CD14-positive monocyte (primary cell): ENCODE data around the gene COL4A1. TPM values are rescaled to one million over a fixed set of nuclear protein-coding genes. Genes with fewer than 3 reads are reported as not detected.

ENCODE experiments used
- DNase-seq, 3 donors: peaks; one replicate each; pipeline ENCODE4 v3.0.0-alpha.2; 2011 to 2022
- H2AFZ ChIP-seq: 2 replicates; pipeline ENCODE4 v1.6.0; 2012; ENCODE audit warnings: mild to moderate bottlenecking, low read depth, low read length, inconsistent platforms; ENCODE audit not compliant: insufficient read depth, poor library complexity, severe bottlenecking
- H3K27ac ChIP-seq, 2 donors: 1 replicate in 1 of 2; 2 replicates in 1 of 2; pipeline ENCODE4 v1.5.1; 2012 to 2013; ENCODE audit warnings: low read length in 2 of 2, control low read depth in 1 of 2, inconsistent platforms in 1 of 2, low read depth in 1 of 2, mild to moderate bottlenecking in 1 of 2
- H3K27me3 ChIP-seq, 2 donors: one replicate each; pipeline versions ENCODE4 v1.6.0 to v1.6.1; 2011 to 2013; ENCODE audit warnings: low read length in 2 of 2; ENCODE audit not compliant: control insufficient read depth in 2 of 2, insufficient read depth in 2 of 2
- H3K36me3 ChIP-seq, 2 donors: replicated peaks in 1 of 2; 1 replicate in 1 of 2; 2 replicates in 1 of 2; pipeline versions ENCODE4 v1.5.1 to v1.6.1; 2012 to 2013; ENCODE audit warnings: low read length in 2 of 2, control low read depth in 1 of 2, inconsistent platforms in 1 of 2, mild to moderate bottlenecking in 1 of 2; ENCODE audit not compliant: insufficient read depth in 2 of 2, control insufficient read depth in 1 of 2
- H3K4me1 ChIP-seq, 2 donors: 1 replicate in 1 of 2; 2 replicates in 1 of 2; pipeline versions ENCODE4 v1.5.1 to v1.6.1; 2012 to 2013; ENCODE audit warnings: low read length in 2 of 2, control low read depth in 1 of 2, inconsistent platforms in 1 of 2, mild to moderate bottlenecking in 1 of 2, moderate library complexity in 1 of 2; ENCODE audit not compliant: insufficient read depth in 2 of 2, control insufficient read depth in 1 of 2
- H3K4me2 ChIP-seq: replicated peaks from 2 replicates; pipeline ENCODE3; 2012; ENCODE audit warnings: low read length, moderate library complexity, mild to moderate bottlenecking; ENCODE audit not compliant: poor library complexity, severe bottlenecking; ENCODE audit errors: extremely low read depth
- H3K4me3 ChIP-seq, 3 experiments: fragments of 200-600 bp in 1 of 3; sonication (generic) in 1 of 3; replicated peaks in 1 of 3; 1 replicate in 2 of 3; 2 replicates in 1 of 3; pipeline ENCODE4 v1.5.1; 2011 to 2013; ENCODE audit warnings: low read length in 3 of 3, mild to moderate bottlenecking in 3 of 3, control low read depth in 2 of 3, low read depth in 2 of 3, inconsistent platforms in 1 of 3, moderate library complexity in 1 of 3
- H3K79me2 ChIP-seq: 2 replicates; pipeline ENCODE4 v1.6.0; 2012; ENCODE audit warnings: mild to moderate bottlenecking, control low read depth, inconsistent platforms, low read length, moderate library complexity; ENCODE audit not compliant: insufficient read depth
- H3K9ac ChIP-seq: 2 replicates; pipeline ENCODE4 v1.6.0; 2017; ENCODE audit warnings: low read length, mild to moderate bottlenecking; ENCODE audit not compliant: insufficient read depth, poor library complexity, severe bottlenecking
- H3K9me3 ChIP-seq, 2 donors: replicated peaks in 1 of 2; 1 replicate in 1 of 2; 2 replicates in 1 of 2; pipeline versions ENCODE4 v1.5.1 to v1.6.1; 2012 to 2013; ENCODE audit warnings: low read length in 2 of 2, control low read depth in 1 of 2; ENCODE audit not compliant: control insufficient read depth in 1 of 2, insufficient read depth in 1 of 2
- H4K20me1 ChIP-seq: 2 replicates; pipeline ENCODE4 v1.6.0; 2012; ENCODE audit warnings: mild to moderate bottlenecking, low read length, control low read depth, moderate library complexity; ENCODE audit not compliant: insufficient read depth
- H3K27ac Mint-ChIP-seq, 7 donors: one replicate each; pipeline ENCODE4 v1.8.0; 2020; ENCODE audit warnings: mild to moderate bottlenecking in 7 of 7, mixed read lengths in 7 of 7, moderate library complexity in 6 of 7, inconsistent platforms in 2 of 7
- H3K27me3 Mint-ChIP-seq, 3 donors: one replicate each; pipeline ENCODE4 v1.8.0; 2021 to 2022; ENCODE audit warnings: low read depth in 3 of 3, mild to moderate bottlenecking in 3 of 3, mixed read lengths in 3 of 3, moderate library complexity in 3 of 3, inconsistent platforms in 1 of 3
- H3K36me3 Mint-ChIP-seq, 2 donors: one replicate each; pipeline ENCODE4 v1.8.0; 2020; ENCODE audit warnings: mixed read lengths in 2 of 2, inconsistent platforms in 1 of 2, mild to moderate bottlenecking in 1 of 2
- H3K4me1 Mint-ChIP-seq: one replicate; pipeline ENCODE4 v1.8.0; 2020; ENCODE audit warnings: mild to moderate bottlenecking, mixed read lengths
- H3K4me3 Mint-ChIP-seq, 2 donors: one replicate each; pipeline ENCODE4 v1.8.0; 2020; ENCODE audit warnings: mild to moderate bottlenecking in 2 of 2, mixed read lengths in 2 of 2, moderate library complexity in 1 of 2
- H3K9me3 Mint-ChIP-seq, 7 donors: one replicate each; pipeline ENCODE4 v1.8.0; 2020 to 2022; ENCODE audit warnings: mixed read lengths in 7 of 7, mild to moderate bottlenecking in 6 of 7, moderate library complexity in 6 of 7, inconsistent platforms in 2 of 7
- CTCF ChIP-seq: fragments of 200-600 bp; IDR thresholded peaks from one replicate; pipeline ENCODE4 v1.8.0; 2022; ENCODE audit warnings: antibody characterized with exemption, mild to moderate bottlenecking
- WGBS: methylation state at CpG from one replicate; pipeline ENCODE4 v1.1.5; 2013; ENCODE audit warnings: missing lambda C conversion rate; ENCODE audit not compliant: insufficient coverage; 5-methylcytosine and 5-hydroxymethylcytosine counted together
- intact Hi-C, 2 donors: fragments of 100-400 bp; cut with micrococcal nuclease; formaldehyde crosslinking; loops; one replicate each; pipeline versions ENCODE4 v1.15.0 to v1.15.1; 2023
- polyA plus RNA-seq, 3 donors: library from polyadenylated mRNA; depleted of rRNA in 1 of 3; unstranded in 2 of 3; stranded (reverse) in 1 of 3; fragments of 300-500 nt in 2 of 3; fragments of >200 nt in 1 of 3; fragmentation: Illumina TruSeq in 2 of 3; gene quantifications; 1 replicate in 2 of 3; 2 replicates in 1 of 3; pipeline ENCODE4 v1.2.3, GENCODE V29; 2012 to 2021

Gene COL4A1
- polyA plus RNA-seq, 3 donors, result 0.16 to 0.25 TPM; not detected in 1

- H4K20me1 ChIP-seq, result no peaks in the 10 kb centered on the region
- H3K27ac Mint-ChIP-seq, result no peak overlapping the region
- H3K79me2 ChIP-seq, result no peaks in the 10 kb centered on the region
- no peaks in the 10 kb centered on the region for H3K27me3 ChIP-seq
- no peak for TF ChIP-seq CTCF
- no peaks in the 10 kb centered on the region for H3K9me3 Mint-ChIP-seq
- intact Hi-C loops, result no loop called here
- H3K27me3 Mint-ChIP-seq, result peaks cover under 1 to 3% (median 2%) of the 10 kb centered on the region in 3 donors
- WGBS, result 86% methylated on average over 6 of the region's 6 CpGs
- H2AFZ ChIP-seq, result no peak overlapping the region
- H3K4me1 Mint-ChIP-seq, result peaks cover 2% of the 10 kb centered on the region
- no peaks in the 10 kb centered on the region for H3K36me3 Mint-ChIP-seq
- no peak overlapping the region for H3K4me3 ChIP-seq
- H3K4me1 ChIP-seq, result peaks cover 7% of the 10 kb centered on the region in 2 donors
- no peak overlapping the region for H3K27ac ChIP-seq
- no peak overlapping the region for H3K9ac ChIP-seq
- DNase-seq, result no peak
- H3K9me3 ChIP-seq, result no peaks in the 10 kb centered on the region
- H3K36me3 ChIP-seq, result no peaks in the 10 kb centered on the region
- no peak overlapping the region for H3K4me3 Mint-ChIP-seq
- no peak overlapping the region for H3K4me2 ChIP-seq
Observed at GRCh38 chr13:110108348-110109139, 198.4 kb downstream of the COL4A1 start.

- Mint-ChIP-seq H3K27me3 (peaks cover 0 to 3% (median 2%) of the 10 kb centered on the region in 3 donors), H3K27ac (no peak overlapping the region), H3K4me3 (no peak overlapping the region), H3K9me3 (peaks cover 0 to 6% (median 1%) of the 10 kb centered on the region in 7 donors), H3K36me3 (no peaks in the 10 kb centered on the region), H3K4me1 (no peaks in the 10 kb centered on the region)
- no peaks in the 10 kb centered on the region for H3K4me1 ChIP-seq
- H3K36me3 ChIP-seq, result no peaks in the 10 kb centered on the region
- H3K9ac ChIP-seq, result no peak overlapping the region
- no peak overlapping the region for H3K27ac ChIP-seq
- no peaks in the 10 kb centered on the region for H3K79me2 ChIP-seq
- intact Hi-C loops, result no loop called here
- H3K9me3 ChIP-seq, result no peaks in the 10 kb centered on the region
- peak; percentile 14 for TF ChIP-seq CTCF
- H2AFZ ChIP-seq, result no peak overlapping the region
- H4K20me1 ChIP-seq, result no peaks in the 10 kb centered on the region
- WGBS, result 94% methylated on average over 22 of the region's 22 CpGs
- H3K4me3 ChIP-seq, result no peak overlapping the region
- no peaks in the 10 kb centered on the region for H3K27me3 ChIP-seq
- no peak overlapping the region for H3K4me2 ChIP-seq
- no peak for DNase-seq
Observed at GRCh38 chr13:110107568-110108347, 199.2 kb downstream of the COL4A1 start.
